PFSK-1 (cell line): ENCODE data around the gene NAPA.

Source experiments
- POLR2AphosphoS5 ChIP-seq: IDR thresholded peaks from 2 replicates; pipeline ENCODE4 v1.6.1; 2012; ENCODE audit warnings: low read depth, mild to moderate bottlenecking, control low read depth, low read length, moderate library complexity
- TAF1 ChIP-seq: IDR thresholded peaks from 2 replicates; pipeline ENCODE4 v1.6.1; 2012; ENCODE audit warnings: low read length, control low read depth, borderline replicate concordance; ENCODE audit not compliant: insufficient read depth

DNA sequence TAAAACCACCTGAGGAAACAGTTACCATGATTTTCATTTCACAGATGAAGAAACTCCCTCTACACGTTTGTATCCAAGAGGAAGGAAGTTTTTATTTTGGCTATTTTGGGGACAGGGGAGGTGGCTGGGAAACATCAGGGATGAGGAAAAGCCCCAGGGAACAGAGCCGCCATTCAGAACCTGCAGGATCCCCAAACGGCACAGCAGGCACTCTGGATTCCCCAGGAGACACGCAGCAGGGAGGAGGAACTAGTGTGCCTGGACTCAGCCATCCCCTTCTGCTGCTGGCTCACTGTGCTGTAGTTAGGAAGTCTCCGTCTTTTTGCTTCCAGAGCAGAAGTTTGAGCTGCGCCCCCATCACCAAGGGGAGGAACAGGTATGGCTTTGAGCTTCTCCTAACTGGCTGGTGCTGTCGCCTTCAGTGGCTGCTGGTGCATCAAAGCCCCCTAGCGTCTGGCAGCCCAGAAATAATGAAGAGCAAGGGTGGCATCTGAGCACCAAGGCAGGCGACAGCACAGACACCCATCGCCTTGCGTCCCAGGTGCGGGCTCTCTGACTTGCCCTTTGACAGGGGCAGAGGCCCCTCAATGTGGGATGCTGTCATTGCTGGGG, 4.2 kb downstream of the NAPA start:
- TF ChIP-seq POLR2AphosphoS5 (no peak), TAF1 (no peak)
